Coronary artery (tissue), 2 donors: ENCODE data around the gene MED22.

Experiments used
- DNase-seq: peaks from one replicate; pipeline ENCODE4 v3.0.0-alpha.2; 2017; ENCODE audit warnings: low spot score
- H3K27ac ChIP-seq, 2 donors: fragments of 200-600 bp; sonication (generic); one replicate each; pipeline ENCODE4 v1.5.1; 2016 to 2019
- H3K4me3 ChIP-seq: fragments of 200-600 bp; sonication (generic); 2 replicates; pipeline ENCODE4 v1.5.1; 2016; ENCODE audit warnings: mild to moderate bottlenecking, moderate library complexity
- TF ChIP-seq, protein P1 (sequence below): fragments of 200-600 bp; sonication (generic); IDR thresholded peaks from one replicate; pipeline ENCODE4 v1.5.1; 2019; ENCODE audit warnings: antibody characterized with exemption

Gene MED22

DNA sequence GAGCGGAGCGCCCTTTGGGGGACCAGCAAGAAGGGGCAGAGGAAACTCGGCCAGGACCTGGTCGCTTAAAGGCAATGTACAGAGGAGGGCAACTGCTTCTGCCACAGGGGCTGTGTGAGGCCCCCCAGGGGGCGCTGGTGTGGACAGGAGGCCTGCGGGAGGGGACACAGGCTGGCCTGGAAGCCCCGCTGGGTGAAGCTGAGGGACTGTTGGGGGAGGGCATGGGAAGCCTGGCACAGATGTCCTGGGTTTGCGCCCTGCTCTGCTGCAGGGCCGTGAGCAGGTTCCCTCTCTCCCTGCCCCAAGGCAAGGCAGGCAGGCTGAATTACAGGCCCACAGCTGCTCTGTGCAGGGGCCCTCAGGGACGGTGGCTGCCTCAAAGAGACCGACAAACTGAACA lies 5.4 kb downstream of the MED22 start:
- Histone ChIP-seq H3K4me3 (no peak overlapping the region), H3K27ac (no peak overlapping the region)
- DNase-seq, result no peak
- TF ChIP-seq, protein P1, sequence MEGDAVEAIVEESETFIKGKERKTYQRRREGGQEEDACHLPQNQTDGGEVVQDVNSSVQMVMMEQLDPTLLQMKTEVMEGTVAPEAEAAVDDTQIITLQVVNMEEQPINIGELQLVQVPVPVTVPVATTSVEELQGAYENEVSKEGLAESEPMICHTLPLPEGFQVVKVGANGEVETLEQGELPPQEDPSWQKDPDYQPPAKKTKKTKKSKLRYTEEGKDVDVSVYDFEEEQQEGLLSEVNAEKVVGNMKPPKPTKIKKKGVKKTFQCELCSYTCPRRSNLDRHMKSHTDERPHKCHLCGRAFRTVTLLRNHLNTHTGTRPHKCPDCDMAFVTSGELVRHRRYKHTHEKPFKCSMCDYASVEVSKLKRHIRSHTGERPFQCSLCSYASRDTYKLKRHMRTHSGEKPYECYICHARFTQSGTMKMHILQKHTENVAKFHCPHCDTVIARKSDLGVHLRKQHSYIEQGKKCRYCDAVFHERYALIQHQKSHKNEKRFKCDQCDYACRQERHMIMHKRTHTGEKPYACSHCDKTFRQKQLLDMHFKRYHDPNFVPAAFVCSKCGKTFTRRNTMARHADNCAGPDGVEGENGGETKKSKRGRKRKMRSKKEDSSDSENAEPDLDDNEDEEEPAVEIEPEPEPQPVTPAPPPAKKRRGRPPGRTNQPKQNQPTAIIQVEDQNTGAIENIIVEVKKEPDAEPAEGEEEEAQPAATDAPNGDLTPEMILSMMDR, result no peak

DNA sequence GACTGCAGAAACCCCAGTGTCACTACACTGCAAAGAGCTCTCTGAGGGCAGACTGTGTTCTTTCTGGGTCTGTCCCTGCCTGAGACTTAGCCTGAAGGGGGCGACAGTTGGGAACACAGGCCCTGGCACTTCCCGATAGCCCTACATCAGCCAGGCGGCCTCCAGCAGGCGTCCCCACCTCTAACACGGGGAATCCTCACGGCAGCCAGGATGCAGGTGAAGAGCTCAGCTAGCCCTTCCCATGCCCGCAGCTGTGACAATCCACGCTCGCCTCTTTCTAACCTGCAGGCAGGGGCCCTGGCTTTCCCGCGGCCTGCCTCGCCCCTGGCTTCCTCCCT lies 5.9 kb downstream of the MED22 start:
- DNase-seq, result no peak
- H3K27ac ChIP-seq, result peak overlapping the region in 1 of 2 donors; percentile 43
- H3K4me3 ChIP-seq, result no peak overlapping the region
- TF ChIP-seq, protein P1, result no peak

DNA sequence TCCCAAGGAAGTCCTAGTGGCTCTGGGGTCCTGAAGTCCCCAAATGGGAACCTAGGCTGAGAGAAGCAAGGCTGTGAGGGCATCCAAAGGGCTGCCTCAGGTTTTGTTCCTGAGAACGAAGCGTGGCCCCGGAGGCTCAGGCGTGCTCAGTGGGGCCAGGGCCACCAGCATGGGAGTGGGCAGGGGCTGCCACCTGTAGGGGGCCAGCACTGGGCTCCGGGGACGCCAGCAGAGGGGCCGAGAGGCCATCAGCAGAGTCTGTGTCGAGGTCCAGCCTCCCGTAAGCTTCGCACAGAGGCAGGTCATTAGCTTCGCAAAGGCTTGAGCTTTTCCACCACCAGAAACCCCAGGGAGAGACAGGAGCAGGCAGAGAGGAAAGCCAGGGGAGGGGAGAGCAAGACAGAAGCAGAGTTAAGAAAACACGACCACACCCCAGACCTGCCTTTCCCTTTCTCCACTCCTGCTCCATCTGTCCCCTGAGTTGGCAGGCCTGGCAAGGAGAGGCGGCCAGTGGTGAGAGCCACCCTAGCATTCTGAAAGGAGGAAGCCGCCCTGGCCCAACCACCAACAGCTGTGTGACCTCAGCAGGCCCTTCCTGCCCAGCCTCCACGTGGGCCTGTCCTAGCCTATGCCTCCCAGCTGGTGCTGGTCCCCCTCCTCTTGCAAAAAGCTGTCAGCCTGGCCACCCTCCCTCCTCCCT lies 6.4 kb downstream of the MED22 start:
- peak overlapping the region in 1 of 2 donors; percentile 43 for H3K27ac ChIP-seq
- DNase-seq, result no peak
- TF ChIP-seq, protein P1, result no peak
- no peak overlapping the region for H3K4me3 ChIP-seq

DNA sequence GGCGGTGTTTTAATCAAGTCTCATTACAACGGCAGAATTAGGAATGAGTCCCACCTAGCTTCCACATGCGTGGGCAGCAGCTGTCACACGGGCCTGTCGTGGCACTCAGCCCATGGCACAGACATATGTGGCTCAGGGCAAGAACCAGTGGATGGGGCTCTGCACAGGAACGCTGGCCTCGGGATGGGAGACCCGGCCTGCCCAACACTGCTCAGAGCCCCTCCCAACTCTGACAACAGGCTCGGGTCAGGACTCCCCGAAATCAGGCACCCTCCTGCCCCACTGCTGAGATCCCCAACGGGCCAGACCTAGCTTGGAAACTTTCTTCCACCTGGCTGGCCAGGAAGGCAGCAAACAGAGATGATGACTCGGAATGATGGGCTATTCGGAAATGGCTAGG lies 7.0 kb downstream of the MED22 start:
- Histone ChIP-seq H3K27ac (peak overlapping the region in 1 of 2 donors; percentile 30), H3K4me3 (no peak overlapping the region)
- TF ChIP-seq, protein P1, result no peak
- DNase-seq, result no peak

DNA sequence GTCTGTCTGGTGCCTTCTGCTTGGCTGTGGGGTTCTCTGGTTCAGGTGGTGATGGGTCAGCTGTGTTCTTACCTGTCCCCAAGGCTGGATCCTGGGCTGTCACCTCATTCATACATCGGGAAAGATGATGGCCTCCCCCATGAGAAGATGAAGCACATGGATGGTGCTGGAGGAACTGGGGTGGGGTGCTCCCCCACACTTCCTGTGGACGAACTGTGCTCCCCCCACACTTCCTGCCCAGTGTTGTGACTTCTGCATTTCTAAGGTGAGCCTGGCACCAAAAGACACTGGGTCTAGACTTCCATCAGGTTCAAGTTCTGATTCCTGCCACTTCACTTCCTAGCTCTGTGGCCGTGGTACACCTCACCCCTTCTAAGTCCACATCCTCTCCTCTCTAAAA lies 7.7 kb downstream of the MED22 start:
- Histone ChIP-seq H3K27ac (peak overlapping the region in 1 of 2 donors; percentile 8), H3K4me3 (no peak overlapping the region)

GRCh38 chr9:133339641-133340040 lies 8.3 kb downstream of the MED22 start:
- TF ChIP-seq, protein P1, result no peak
- DNase-seq, result no peak
- Histone ChIP-seq H3K4me3 (no peak overlapping the region), H3K27ac (peak overlapping the region in 1 of 2 donors; percentile 8)

More for the DNA sequence above, 7.7 kb downstream of the MED22 start:
- DNase-seq, result no peak
- TF ChIP-seq, protein P1, result no peak
